Measurements from ENCODE around the gene HLA-B.
"Not testable (repeated sequence)": the region's sequence is repeated elsewhere in the genome, so short reads cannot be mapped to it uniquely, and the experiment has no call there.

HLA-B gene

DNA sequence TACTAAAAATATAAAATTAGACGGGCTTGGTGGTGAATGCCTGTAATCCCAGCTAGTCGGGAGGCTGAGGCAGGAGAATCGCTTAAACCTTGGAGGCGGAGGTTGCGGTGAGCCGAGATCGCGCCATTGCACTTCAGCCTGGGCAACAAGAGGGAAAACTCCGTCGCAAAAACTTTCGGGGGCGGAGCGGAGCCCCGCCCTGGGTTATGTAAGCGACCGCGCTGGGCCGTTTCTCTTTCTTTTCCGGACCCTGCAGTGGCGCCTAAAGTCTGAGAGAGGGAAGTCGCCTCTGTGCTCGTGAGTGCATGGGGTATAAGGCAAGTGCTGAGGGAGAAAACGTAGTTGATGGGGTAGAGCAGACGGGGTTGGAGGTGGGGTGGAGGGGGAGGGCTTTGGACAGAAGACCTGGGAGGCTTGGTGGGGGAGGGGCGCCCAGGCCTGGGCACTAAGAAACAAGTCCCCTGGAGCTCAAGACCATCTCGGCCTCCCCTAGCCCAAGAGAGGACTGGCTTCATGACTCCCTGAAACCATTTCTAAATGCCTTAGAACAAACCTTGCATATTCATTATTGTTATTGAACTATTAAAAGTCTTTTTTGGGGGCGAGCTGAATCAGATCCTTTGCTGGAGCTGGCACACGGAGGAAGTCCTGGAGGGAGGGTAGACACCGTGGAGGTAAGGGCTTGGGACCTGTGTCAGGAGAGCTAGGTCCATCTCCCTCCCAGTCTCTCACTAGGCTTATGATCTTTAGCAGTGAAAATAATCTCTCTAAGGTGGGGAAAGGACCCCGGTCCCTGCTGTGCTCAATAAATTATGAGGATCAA lies 43.7 kb upstream of the HLA-B start:
- TF ChIP-seq, protein P1, sequence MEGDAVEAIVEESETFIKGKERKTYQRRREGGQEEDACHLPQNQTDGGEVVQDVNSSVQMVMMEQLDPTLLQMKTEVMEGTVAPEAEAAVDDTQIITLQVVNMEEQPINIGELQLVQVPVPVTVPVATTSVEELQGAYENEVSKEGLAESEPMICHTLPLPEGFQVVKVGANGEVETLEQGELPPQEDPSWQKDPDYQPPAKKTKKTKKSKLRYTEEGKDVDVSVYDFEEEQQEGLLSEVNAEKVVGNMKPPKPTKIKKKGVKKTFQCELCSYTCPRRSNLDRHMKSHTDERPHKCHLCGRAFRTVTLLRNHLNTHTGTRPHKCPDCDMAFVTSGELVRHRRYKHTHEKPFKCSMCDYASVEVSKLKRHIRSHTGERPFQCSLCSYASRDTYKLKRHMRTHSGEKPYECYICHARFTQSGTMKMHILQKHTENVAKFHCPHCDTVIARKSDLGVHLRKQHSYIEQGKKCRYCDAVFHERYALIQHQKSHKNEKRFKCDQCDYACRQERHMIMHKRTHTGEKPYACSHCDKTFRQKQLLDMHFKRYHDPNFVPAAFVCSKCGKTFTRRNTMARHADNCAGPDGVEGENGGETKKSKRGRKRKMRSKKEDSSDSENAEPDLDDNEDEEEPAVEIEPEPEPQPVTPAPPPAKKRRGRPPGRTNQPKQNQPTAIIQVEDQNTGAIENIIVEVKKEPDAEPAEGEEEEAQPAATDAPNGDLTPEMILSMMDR (IDR thresholded peaks at IDR 0.05; ENCODE audit: unreplicated experiment in 3 of 3), result no peak
- H3K4me3 Mint-ChIP-seq, result peak overlapping the region; percentile 84 to 88 (median 85)
- H3K27ac Mint-ChIP-seq, result peak overlapping the region; percentile 40 to 69 (median 56)
- H3K27me3 Mint-ChIP-seq (ENCODE audit: low read depth), result peaks cover 41% of the 10 kb centered on the region
- no peaks in the 10 kb centered on the region for H3K36me3 Mint-ChIP-seq (ENCODE audit: low read depth)
- H3K9me3 Mint-ChIP-seq, result no peaks in the 10 kb centered on the region
- peaks cover 32% of the 10 kb centered on the region for H3K4me1 Mint-ChIP-seq

DNA sequence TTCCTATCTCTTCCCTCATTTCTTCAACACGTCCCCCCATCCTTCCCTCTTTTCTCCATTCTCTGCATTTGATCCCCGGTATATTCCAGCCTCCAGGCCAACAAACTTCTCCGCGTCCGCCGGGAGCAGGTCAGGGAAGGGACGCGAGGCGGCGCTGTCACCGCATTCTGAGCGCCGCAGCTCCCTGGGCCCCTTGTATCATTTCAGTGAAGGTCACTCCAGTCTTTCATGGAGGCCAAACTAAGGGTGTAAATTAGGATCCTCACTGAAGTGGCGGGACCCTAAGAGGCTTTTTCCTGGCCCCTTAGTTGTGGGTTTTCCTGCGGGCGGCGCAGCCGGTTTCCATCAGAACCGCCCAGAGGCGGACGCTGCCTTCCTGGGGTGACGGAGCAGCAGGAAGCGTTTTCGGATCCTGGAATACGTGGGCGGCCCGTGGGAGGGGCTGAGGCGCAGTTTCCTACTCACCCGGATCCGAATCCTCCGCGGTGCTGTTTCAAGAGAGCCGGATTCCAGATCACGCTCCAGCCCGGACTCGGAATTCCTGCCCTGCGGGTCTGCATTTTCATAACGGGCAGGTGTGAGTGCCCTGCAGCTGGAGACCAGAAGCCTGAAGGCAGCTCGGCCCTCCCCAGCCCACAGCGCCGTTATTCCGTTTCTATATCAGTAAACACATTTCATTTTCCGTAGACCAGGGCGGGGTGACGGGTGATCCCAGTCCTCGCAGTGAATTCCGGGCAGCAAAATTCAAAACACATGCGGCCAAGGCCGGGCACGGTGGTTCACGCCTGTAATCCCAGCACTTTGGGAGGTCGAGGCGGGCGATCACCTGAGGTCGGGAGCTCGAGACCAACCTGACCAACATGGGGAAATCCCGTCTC lies 42.8 kb upstream of the HLA-B start:
- H3K9me3 Mint-ChIP-seq, result no peaks in the 10 kb centered on the region
- peaks cover 43% of the 10 kb centered on the region for H3K27me3 Mint-ChIP-seq (ENCODE audit: low read depth)
- TF ChIP-seq, protein P1 (IDR thresholded peaks at IDR 0.05; ENCODE audit: unreplicated experiment in 3 of 3), result peak; percentile 78 to 86 (median 82)
- peaks cover 32% of the 10 kb centered on the region for H3K4me1 Mint-ChIP-seq
- peak overlapping the region; percentile 84 to 88 (median 85) for H3K4me3 Mint-ChIP-seq
- no peaks in the 10 kb centered on the region for H3K36me3 Mint-ChIP-seq (ENCODE audit: low read depth)
- H3K27ac Mint-ChIP-seq, result peak overlapping the region; percentile 40 to 69 (median 56)

DNA sequence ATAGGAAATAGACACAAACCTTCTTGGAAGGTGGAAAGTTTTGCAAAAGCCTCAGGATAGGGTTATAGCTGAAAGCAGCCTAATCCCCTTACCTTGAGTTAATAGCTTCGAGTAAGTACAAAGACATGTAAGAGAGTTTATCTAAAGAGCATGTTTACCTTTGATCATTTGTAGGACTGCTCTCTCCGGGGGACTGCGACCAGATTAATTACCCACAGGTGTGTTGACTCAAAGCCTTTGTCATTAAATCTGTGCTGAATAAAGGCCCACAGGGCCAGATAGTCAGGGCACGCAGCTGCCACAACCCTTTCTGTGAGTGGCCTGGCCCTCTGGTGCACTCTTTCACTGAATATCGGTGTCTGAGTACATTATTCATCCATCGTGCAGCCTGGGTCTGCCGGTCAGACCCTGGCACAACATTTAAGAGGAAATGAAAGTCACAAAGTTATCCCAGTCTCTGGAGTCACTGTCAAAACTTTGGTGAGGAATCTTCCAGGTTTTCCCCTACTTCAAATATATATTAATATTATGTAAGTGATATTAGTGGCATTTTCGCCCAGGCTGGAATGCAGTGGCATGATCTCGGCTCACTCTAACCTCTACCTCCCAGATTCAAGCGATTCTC lies 41.0 kb upstream of the HLA-B start:
- H3K36me3 Mint-ChIP-seq (ENCODE audit: low read depth), result no peaks in the 10 kb centered on the region
- TF ChIP-seq, protein P1 (IDR thresholded peaks at IDR 0.05; ENCODE audit: unreplicated experiment in 3 of 3), result no peak
- H3K4me1 Mint-ChIP-seq, result peaks cover 32% of the 10 kb centered on the region
- no peak overlapping the region for H3K27ac Mint-ChIP-seq
- peaks cover 40% of the 10 kb centered on the region for H3K27me3 Mint-ChIP-seq (ENCODE audit: low read depth)
- H3K4me3 Mint-ChIP-seq, result peak overlapping the region in 2 of 3 experiments; percentile 21 to 47
- H3K9me3 Mint-ChIP-seq, result no peaks in the 10 kb centered on the region

DNA sequence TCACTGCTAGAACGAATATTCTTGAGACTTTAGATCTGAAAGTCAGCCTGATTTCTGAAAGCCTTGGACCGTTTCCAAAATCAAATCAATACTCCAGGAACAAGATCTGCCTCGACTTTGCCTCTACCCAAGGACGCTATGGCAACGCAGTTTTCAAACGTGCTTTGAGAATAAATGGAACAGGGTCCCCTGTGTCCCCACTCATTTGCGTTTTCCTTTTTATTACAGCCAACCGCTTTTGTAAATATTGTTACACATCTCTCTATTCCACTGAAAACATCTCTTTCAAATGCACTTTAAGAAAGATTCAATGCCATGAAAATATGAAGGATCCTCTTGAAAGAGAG lies 40.1 kb upstream of the HLA-B start:
- Mint-ChIP-seq H3K27ac (peak overlapping the region in 1 of 3 experiments; percentile 26), H3K4me3 (peak overlapping the region; percentile 53 to 76 (median 68)), H3K27me3 (ENCODE audit: low read depth) (peaks cover 31% of the 10 kb centered on the region), H3K4me1 (peaks cover 24% of the 10 kb centered on the region)
- H3K9me3 Mint-ChIP-seq; H3K36me3 Mint-ChIP-seq (ENCODE audit: low read depth): not testable (repeated sequence)

DNA sequence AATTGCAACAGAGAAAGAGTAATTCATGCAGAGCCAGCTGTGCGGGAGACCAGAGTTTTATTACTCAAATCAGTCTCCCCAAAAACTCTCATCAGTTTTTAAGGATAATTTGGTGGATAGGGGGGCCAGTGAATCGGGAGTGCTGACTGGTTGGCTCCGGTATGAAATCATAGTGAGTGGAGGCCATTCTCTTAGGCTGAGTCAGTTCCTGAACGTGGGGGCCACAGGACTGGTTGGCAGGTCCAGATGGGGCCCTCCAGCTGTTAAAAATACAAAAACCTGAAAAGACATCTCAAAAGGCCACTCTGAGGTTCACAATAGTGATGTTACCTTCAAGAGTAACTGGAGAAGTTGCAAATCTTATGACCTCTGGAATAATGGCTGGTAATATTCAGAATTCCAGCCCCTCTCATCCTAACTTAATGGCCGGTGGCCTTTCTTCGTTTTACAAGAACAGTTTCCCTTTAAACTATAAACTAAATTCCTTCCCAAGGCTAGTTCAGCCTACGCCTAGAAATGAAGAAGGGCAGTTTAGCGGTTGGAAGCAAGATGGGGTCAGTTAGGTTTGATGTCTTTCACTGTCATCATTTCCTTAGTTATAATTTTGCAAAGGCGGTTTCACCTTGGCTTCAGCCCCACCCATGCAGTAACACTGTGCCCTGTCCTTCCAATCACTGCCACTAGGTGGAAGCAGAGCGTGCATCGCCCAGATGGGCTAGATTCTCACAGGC lies 39.6 kb upstream of the HLA-B start:
- Mint-ChIP-seq H3K27ac (peak overlapping the region in 1 of 3 experiments; percentile 26), H3K4me3 (peak overlapping the region; percentile 53 to 76 (median 68)), H3K9me3 (no peaks in the 10 kb centered on the region), H3K4me1 (peaks cover 21% of the 10 kb centered on the region), H3K27me3 (ENCODE audit: low read depth) (peaks cover 30% of the 10 kb centered on the region), H3K36me3 (ENCODE audit: low read depth) (no peaks in the 10 kb centered on the region)
- TF ChIP-seq, protein P1 (IDR thresholded peaks at IDR 0.05; ENCODE audit: unreplicated experiment in 3 of 3), result peak; percentile 79 to 84 (median 79)
